Activated effector memory CD4-positive, alpha-beta T cell treated with Interleukin-2 at 50 U/mL for 16 hours (primary cell): ENCODE results near the gene H2BK1.

ENCODE experiments used
- DNase-seq: peaks from one replicate; pipeline ENCODE4 v3.0.0-alpha.2; 2020

H2BK1 gene

GRCh38 chr7:151231080-151231479 lies 20.8 kb upstream of the H2BK1 start:
- DNase-seq, result no peak

- DNase-seq, result no peak
Observed at GRCh38 chr7:151229249-151229648, 19.0 kb upstream of the H2BK1 start.

DNA sequence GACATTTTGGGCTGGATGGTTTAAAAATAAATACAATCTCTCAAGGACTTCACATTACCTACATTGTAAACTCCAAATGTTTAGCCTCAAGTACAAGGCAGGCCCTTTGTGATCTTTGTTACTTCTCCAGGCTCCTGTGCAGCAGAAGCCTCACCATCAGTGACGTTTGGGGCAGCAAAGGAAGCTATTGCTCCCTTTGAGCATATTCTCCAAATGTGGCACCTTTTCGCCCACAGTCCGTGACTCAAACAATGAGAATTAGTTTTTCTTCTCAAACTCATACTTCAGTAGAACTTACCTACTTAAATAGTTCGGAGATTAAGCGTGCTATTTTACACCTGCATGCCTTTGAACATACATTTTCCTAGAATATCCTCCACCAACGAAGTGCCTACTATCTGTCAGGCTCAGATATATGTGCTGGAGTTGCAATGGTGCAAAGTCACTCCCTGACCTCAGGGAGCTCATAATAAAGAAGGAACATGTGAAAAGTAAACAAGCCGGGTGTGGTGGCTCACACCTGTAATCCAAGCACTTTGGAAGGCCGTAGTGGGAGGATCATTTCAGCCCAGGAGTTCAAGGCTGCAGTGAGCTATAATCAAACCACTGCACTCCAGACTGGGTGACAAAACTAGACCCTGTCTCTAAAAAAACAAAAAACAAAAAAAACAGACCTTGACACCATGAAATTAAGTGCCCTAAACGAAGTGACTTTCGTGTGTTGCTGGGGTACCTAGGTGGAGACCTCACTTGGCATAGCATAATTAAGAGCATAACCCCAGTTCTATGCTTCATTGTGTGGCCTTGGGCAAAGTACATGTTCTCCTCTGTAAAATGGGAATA lies 18.0 kb upstream of the H2BK1 start:
- DNase-seq, result no peak

DNA sequence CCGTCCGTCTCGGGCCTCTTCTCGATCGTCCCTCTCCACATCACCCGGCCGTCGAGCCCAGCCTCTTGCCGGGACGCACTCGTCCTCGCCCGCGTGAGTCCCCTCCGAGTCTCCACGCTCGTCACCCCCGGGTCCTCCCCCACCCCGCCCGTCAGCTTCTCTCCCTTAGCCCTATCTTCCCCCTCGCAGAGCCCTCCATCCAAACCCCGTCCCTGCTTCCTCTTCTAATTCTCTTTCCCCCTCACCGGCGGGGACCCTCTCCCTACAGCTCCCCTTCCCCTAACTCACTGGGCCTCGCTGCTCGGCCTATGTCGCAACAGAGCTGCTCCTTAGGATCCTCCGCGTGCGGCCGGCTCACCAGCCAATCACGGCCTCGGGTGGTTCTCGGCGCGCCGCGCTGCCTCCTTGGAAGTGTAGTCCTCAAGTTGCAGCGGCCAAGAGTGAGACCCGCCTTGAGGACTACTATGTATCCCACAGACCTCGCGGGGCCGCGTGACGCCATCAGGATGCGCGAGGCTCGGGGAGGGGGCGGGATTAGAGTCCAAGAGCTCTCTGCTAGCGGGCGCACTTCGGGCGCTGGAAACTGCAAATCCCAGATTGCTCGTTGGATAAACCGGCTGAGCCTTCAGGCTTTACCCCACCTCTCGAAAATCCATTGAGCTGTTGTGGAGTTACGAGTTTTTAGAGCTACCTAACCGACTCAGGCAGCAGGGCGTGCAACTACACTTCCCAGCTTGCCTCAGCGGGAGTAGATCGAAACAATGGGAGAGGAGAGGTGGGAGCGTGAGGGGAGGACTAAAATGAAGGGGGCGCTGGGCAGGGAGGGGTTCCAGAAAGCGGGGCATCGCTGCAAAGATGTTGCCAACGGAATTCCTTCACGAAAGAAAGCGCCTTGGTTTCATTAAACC lies 16.8 kb upstream of the H2BK1 start, which contains the start of gene ABCF2:
Gene ABCF2 (minus strand): TSS at position 331 of the 908 bp plus-strand sequence. CDS start 747 bp downstream, outside the sequence.
- DNase-seq, result peak; percentile 95

GRCh38 chr7:151226560-151226874 lies 16.2 kb upstream of the H2BK1 start:
- no peak for DNase-seq

GRCh38 chr7:151225948-151226510 lies 15.7 kb upstream of the H2BK1 start:
- no peak for DNase-seq

DNA sequence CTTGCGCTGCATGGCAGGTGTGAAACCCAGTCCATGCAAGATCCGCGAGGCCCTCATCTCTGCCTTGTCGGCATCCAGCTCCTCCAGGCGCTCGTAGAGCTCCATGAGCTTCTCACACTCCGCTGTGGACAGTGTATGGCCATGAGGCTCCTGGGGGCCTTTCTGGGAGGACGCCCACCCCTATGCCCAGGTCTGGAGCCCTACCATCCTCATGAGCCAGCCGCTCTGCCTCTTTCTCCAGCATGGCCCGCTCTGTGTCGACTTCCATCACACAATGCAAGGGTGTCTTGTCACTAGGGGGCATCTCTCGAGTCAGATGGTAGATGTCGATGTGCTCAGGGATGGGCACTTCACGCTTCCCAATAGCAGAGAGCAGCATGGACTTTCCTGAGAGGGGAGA lies 13.4 kb upstream of the H2BK1 start:
- DNase-seq, result no peak

DNA sequence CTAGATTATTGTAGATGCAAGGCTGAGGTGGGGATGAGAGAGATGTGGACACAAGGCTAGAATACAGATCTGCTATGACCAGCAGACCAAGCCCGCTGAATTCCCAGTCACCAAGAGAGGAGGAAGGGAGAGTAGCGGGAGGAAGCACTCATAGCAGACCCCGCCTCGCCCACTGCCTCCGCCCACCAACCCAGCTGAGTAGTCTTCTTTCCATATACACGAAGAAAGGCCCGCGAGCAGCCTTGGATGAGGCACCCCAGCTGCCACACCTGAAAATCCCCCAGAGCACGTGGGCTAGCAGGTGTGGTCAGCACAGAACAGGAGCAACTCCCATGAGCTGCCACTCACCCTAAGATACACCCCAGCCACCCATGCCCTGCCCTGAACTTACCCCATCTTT lies 7.9 kb upstream of the H2BK1 start:
- DNase-seq, result no peak

DNA sequence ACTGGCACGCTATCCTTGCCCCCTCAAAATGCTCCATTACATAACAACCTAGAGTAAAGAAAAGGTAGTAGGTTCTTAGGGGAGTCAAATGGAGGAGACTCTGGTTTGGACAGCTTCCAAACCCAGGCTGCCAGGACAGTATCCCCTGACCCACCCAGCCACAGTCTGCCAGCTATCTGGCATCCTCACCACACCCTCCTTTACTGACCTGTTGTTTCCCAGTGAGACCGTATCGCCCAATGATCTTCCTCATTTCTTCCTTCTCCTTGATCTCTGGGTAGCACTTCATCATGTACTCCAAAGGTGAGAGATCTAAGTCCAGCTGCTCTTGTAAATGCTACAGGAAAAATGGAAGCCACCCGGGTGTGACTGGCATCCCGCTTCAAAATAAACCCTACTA lies 5.1 kb upstream of the H2BK1 start:
- DNase-seq, result no peak

- no peak for DNase-seq
Observed at GRCh38 chr7:151213826-151214225, 3.5 kb upstream of the H2BK1 start.

- no peak for DNase-seq
Observed at GRCh38 chr7:151212626-151213025, 2.3 kb upstream of the H2BK1 start.

- DNase-seq, result no peak
Observed at GRCh38 chr7:151211155-151211772, 976 bp upstream of the H2BK1 start.

GRCh38 chr7:151209588-151209987 lies 700 bp downstream of the H2BK1 start:
- DNase-seq, result no peak

- no peak for DNase-seq
Observed at GRCh38 chr7:151208253-151208862, 1.9 kb downstream of the H2BK1 start.

DNA sequence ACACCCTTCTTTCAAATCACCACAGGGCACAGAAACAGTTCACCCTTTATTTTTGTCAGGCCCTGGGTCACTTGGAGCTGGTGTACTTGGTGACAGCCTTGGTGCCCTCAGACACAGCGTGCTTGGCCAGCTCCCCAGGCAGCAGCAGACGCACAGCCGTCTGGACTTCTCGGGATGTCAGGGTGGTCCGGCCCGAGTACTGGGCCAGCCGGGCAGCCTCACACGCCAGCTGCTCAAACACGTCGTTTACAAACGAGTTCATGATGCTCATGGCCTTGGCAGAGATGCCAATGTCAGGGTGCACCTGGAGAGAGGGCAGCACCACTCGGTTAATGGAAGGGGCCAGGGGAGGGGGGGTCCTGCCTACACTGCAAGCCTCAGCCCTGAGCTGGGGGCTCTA lies 2.5 kb downstream of the H2BK1 start:
- no peak for DNase-seq

- no peak for DNase-seq
Observed at GRCh38 chr7:151207315-151207714, 3.0 kb downstream of the H2BK1 start.

GRCh38 chr7:151206914-151207313 lies 3.4 kb downstream of the H2BK1 start:
- DNase-seq, result peak; percentile 15

GRCh38 chr7:151205730-151206129 lies 4.6 kb downstream of the H2BK1 start:
- DNase-seq, result no peak

DNA sequence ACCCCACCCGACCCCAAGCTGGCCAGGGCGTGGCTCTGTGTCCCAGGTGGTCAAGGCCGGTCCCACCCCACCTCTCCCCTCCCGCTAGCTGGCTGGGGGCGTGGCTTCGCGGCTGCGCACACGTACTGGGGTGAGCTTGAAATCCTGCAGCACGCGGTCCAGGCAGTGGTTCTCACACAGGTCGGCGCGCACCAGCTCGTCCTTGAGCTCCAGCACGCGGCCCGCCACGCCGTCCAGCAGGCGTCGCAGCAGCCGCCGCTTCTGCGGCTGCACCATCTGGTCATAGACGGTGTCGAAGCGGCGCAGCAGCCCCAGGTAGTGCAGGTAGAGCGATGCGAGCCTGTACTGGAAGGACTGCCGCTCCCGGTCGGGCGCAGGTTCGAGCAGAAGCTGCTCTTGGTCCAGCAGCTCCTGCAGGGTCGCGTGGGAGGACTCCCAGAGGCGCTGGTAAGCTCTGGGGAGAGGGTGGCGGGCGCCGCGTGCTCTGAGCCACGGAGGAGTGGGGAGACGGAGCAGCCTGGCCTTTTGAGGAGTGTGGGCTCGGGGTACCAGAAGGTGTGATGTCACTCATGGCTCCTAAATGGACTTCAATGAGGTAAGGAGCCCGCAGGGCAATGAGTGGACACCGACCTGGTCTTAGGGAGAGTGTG lies 5.8 kb downstream of the H2BK1 start:
- DNase-seq, result no peak

DNA sequence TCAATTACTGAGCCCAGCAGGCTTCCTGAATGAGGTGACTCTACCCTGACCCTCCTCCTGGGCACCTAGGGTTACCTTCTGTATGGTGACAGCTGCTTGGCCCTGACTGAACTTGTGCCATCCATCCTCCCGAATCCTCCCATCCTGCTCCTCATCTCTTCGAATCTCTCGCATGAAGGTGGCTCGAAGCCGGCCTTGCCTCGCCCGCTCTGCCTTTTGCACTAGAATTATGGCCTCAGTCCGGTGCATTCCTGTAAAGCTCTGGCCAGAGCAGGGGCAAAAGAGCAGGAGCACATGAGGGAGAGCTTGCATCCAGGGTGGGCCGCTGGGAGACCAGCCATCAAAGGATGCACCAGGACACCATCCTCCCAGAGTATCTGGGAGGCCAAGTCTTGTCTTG lies 7.5 kb downstream of the H2BK1 start:
- no peak for DNase-seq

DNA sequence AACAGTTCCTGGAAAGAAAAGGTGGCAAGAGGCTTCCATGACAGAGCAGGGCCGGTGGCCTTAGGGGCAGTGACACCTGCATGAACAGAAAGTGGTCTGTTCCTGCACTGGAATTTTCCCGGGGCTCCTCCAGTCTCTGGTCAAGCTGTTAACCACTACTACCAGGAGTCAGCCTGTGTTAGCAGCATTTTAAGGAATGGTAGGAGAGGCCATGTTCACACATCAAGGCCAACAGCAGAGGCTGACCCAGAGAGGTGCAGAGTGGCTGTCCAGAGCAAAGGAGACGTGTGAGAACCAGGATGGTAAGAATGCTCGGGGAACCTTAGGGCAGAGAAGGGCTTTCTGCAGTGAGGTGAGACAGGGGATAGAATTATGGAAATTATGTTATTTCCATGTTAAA lies 8.5 kb downstream of the H2BK1 start:
- no peak for DNase-seq

DNA sequence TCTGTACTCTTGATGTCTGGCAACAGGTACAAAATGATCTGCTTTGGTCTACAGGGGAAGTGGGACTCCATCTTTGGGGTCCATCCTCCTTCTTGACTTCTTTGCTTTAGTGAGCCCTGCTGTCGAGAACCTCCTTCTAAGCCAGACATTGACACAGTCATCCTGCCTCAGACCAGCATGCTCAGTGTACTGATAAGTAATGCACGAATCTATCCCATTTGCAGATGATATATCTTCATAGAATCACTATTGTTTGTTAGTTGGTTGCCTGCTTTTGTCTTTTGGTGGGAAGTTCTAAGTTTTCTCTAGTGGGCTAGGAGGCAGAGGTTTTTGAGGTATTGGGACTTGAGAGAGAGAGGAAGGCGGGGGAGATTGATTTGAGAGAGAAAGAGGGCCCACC lies 8.9 kb downstream of the H2BK1 start:
- no peak for DNase-seq
